ENCODE results near the gene CNTRL. TPM values are rescaled to one million over a fixed set of nuclear protein-coding genes. Genes with fewer than 3 reads are reported as not detected.

CNTRL gene
- total and polyA plus RNA-seq, 2 donors (not counting 1 experiment from before 2014, with no cell fraction given), result 40.0 to 146 TPM

DNA sequence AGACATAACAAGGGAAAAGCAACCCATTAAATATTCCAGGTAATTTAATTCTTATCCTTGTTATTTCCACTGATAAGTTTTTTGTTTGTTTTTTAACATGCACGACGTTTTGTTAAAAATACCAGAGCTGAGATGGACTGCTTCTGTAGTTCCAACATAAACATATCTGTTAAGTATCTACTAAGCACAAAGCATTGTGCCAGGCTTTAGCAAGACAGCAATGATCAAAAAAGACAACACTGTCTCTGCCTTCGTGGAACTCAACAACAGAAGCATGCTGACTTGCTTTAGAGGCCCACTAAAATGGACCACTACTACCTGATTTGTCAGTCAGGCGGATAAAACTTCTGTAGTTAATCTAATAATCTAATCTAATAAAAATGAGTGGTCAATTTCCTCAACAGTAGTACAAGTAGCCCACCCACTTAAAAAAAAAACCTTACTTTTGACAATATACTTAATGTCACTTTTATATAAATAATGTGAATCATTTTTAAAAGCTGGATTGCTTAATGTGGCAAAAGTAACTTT lies 123.8 kb downstream of the CNTRL start:
- no peak overlapping the region for H2AFZ ChIP-seq (ENCODE audit: insufficient read depth, low read depth, low read length, poor library complexity, severe bottlenecking)
- Mint-ChIP-seq H3K4me1 (peaks cover 73% of the 10 kb centered on the region), H3K9me3 (ENCODE audit: insufficient read depth) (no peaks in the 10 kb centered on the region), H3K27me3 (no peaks in the 10 kb centered on the region), H3K27ac (no peak overlapping the region), H3K4me3 (peak overlapping the region; percentile 18)
- H3K27me3 ChIP-seq (replicated peaks in 1 of 4; ENCODE audit: control extremely low read depth in 1 of 4, control insufficient read depth in 3 of 4, insufficient read depth in 4 of 4, low read length in 3 of 4), result no peaks in the 10 kb centered on the region
- H4K20me1 ChIP-seq (ENCODE audit: control insufficient read depth, insufficient read depth, low read length, poor library complexity, severe bottlenecking), result peaks cover 64% of the 10 kb centered on the region
- DNase-seq (no peak), ATAC-seq (ENCODE audit: low read depth) (no peak)
- peaks cover 86% of the 10 kb centered on the region for H3K79me2 ChIP-seq (ENCODE audit: control insufficient read depth, insufficient read depth, low read length)
- peak overlapping the region in 1 of 5 experiments; percentile 12 for H3K4me3 ChIP-seq (ENCODE audit: control extremely low read depth in 1 of 5, extremely low read depth in 1 of 5, insufficient read depth in 1 of 5, low read depth in 2 of 5, low read length in 4 of 5)
- H3K4me2 ChIP-seq (replicated peaks; ENCODE audit: low read depth, low read length, poor library complexity, severe bottlenecking), result peak overlapping the region; percentile 92
- TF ChIP-seq, protein P1, sequence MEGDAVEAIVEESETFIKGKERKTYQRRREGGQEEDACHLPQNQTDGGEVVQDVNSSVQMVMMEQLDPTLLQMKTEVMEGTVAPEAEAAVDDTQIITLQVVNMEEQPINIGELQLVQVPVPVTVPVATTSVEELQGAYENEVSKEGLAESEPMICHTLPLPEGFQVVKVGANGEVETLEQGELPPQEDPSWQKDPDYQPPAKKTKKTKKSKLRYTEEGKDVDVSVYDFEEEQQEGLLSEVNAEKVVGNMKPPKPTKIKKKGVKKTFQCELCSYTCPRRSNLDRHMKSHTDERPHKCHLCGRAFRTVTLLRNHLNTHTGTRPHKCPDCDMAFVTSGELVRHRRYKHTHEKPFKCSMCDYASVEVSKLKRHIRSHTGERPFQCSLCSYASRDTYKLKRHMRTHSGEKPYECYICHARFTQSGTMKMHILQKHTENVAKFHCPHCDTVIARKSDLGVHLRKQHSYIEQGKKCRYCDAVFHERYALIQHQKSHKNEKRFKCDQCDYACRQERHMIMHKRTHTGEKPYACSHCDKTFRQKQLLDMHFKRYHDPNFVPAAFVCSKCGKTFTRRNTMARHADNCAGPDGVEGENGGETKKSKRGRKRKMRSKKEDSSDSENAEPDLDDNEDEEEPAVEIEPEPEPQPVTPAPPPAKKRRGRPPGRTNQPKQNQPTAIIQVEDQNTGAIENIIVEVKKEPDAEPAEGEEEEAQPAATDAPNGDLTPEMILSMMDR (IDR thresholded peaks at IDR 0.05), result no peak
- no peak for TF ChIP-seq EZH2 (IDR thresholded peaks at IDR 0.05; ENCODE audit: borderline replicate concordance, insufficient read depth, low read depth, low read length, poor library complexity, severe bottlenecking)
- peak overlapping the region in 1 of 2 donors; percentile 17 for H3K27ac ChIP-seq (ENCODE audit: low read length in 2 of 2)
- CTCF ChIA-PET, result interaction anchor here (0.8 to 5.3 kb wide), 7 partner anchors 10 to 139 kb away, joined by 3 to 61 read pairs (median 3); no protein-coding TSS in a partner anchor
- POLR2A ChIA-PET, result interaction anchor here (1.1 kb wide), 1 partner anchor 14 kb away, joined by 4 read pairs; no protein-coding TSS in a partner anchor
- no peaks in the 10 kb centered on the region for H3K9me3 ChIP-seq (ENCODE audit: control extremely low read depth in 1 of 3, control insufficient read depth in 2 of 3, insufficient read depth in 1 of 3, low read length in 2 of 3)
- intact Hi-C loops (cut with micrococcal nuclease), result no loop called here
- 28% methylated on average over 3 of the region's 4 CpGs for whole genome bisulfite sequencing (ENCODE audit: insufficient coverage)
- peaks cover 41 to 73% of the 10 kb centered on the region in 2 donors for H3K4me1 ChIP-seq (ENCODE audit: control insufficient read depth in 2 of 2, insufficient read depth in 2 of 2, low read length in 2 of 2)
- peak overlapping the region; percentile 34 for H3K9ac ChIP-seq (ENCODE audit: low read length)
- H3K36me3 ChIP-seq (replicated peaks in 1 of 2; ENCODE audit: control extremely low read depth in 1 of 2, control insufficient read depth in 1 of 2, extremely low read depth in 1 of 2, insufficient read depth in 2 of 2, low read length in 1 of 2), result no peaks in the 10 kb centered on the region

DNA sequence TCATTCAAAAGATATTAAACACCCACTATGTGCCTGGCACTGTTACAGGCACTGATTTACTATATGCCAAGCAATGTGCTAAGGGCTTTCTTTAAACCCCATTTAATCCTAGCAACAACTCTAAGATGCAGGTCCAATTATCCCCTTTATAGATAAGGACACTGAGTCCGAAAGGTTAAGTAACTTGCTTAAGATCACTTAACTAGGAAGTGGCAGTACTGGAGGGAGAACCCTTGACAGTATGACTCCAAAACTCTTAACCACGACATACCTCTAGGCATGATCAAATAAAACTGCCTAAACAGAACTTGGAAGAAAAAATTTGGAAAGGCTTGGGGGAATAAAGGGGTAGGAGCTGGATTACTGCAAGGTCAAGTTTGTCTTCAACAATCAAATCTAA lies 125.2 kb downstream of the CNTRL start:
- Histone ChIP-seq H3K27ac (ENCODE audit: low read length in 2 of 2) (peak overlapping the region in 1 of 2 donors; percentile 91), H3K4me2 (replicated peaks; ENCODE audit: low read depth, low read length, poor library complexity, severe bottlenecking) (peak overlapping the region; percentile 92), H3K79me2 (ENCODE audit: control insufficient read depth, insufficient read depth, low read length) (peaks cover 81% of the 10 kb centered on the region), H2AFZ (ENCODE audit: insufficient read depth, low read depth, low read length, poor library complexity, severe bottlenecking) (no peak overlapping the region), H3K9me3 (ENCODE audit: control extremely low read depth in 1 of 3, control insufficient read depth in 2 of 3, insufficient read depth in 1 of 3, low read length in 2 of 3) (no peaks in the 10 kb centered on the region), H3K4me3 (ENCODE audit: control extremely low read depth in 1 of 5, extremely low read depth in 1 of 5, insufficient read depth in 1 of 5, low read depth in 2 of 5, low read length in 4 of 5) (peak overlapping the region; percentile 72 to 89 (median 82)), H3K36me3 (replicated peaks in 1 of 2; ENCODE audit: control extremely low read depth in 1 of 2, control insufficient read depth in 1 of 2, extremely low read depth in 1 of 2, insufficient read depth in 2 of 2, low read length in 1 of 2) (no peaks in the 10 kb centered on the region), H3K9ac (ENCODE audit: low read length) (peak overlapping the region; percentile 93), H3K4me1 (ENCODE audit: control insufficient read depth in 2 of 2, insufficient read depth in 2 of 2, low read length in 2 of 2) (peaks cover 35 to 59% of the 10 kb centered on the region in 2 donors), H4K20me1 (ENCODE audit: control insufficient read depth, insufficient read depth, low read length, poor library complexity, severe bottlenecking) (peaks cover 58% of the 10 kb centered on the region), H3K27me3 (replicated peaks in 1 of 4; ENCODE audit: control extremely low read depth in 1 of 4, control insufficient read depth in 3 of 4, insufficient read depth in 4 of 4, low read length in 3 of 4) (no peaks in the 10 kb centered on the region)
- no peak for TF ChIP-seq EZH2 (IDR thresholded peaks at IDR 0.05; ENCODE audit: borderline replicate concordance, insufficient read depth, low read depth, low read length, poor library complexity, severe bottlenecking)
- TF ChIP-seq, protein P1 (IDR thresholded peaks at IDR 0.05), result no peak
- no peak for DNase-seq
- POLR2A ChIA-PET, result interaction anchor here (1.1 kb wide), 1 partner anchor 12 kb away, joined by 4 read pairs; no protein-coding TSS in a partner anchor
- no CpG with 5 or more reads among the region's 2 CpGs for WGBS (ENCODE audit: insufficient coverage)
- Mint-ChIP-seq H3K9me3 (ENCODE audit: insufficient read depth) (no peaks in the 10 kb centered on the region), H3K27me3 (no peaks in the 10 kb centered on the region), H3K27ac (peak overlapping the region; percentile 47), H3K4me1 (peaks cover 63% of the 10 kb centered on the region), H3K4me3 (peak overlapping the region; percentile 96)
- intact Hi-C loops (cut with micrococcal nuclease), result loop anchor here (2.0 to 10.0 kb wide), 7 partner anchors 17 to 488 kb away; partner anchors contain the start of genes CNTRL, GSN and MEGF9
- CTCF ChIA-PET, result interaction anchor here (0.7 to 5.3 kb wide), 5 partner anchors 9 to 38 kb away, joined by 3 to 61 read pairs (median 3); no protein-coding TSS in a partner anchor
- no peak for ATAC-seq (ENCODE audit: low read depth)
